Stimulated activated CD4-positive, alpha-beta T cell treated with anti-CD3 and anti-CD28 coated beads, Interleukin-1b, Interleukin-23, amount 100 ng/mL, for 48 hours (primary cell): ENCODE measurements around the gene TNN.

Experiments used
- DNase-seq: peaks from one replicate; pipeline ENCODE4 v3.0.0-alpha.2; 2020

Gene TNN

GRCh38 chr1:175147569-175147968, 79.9 kb downstream of the TNN start:
- no peak for DNase-seq

GRCh38 chr1:175148068-175148467, 80.4 kb downstream of the TNN start:
- DNase-seq: no peak

- no peak for DNase-seq
Observed at GRCh38 chr1:175150596-175151319, 83.1 kb downstream of the TNN start.

GRCh38 chr1:175152006-175152652, 84.5 kb downstream of the TNN start:
- peak; percentile 61 for DNase-seq

GRCh38 chr1:175154629-175155472, 87.2 kb downstream of the TNN start:
- DNase-seq: peak; percentile 68

- no peak for DNase-seq
Observed at GRCh38 chr1:175155473-175155856, 87.8 kb downstream of the TNN start.

GRCh38 chr1:175155936-175156335, 88.3 kb downstream of the TNN start:
- no peak for DNase-seq

- DNase-seq: peak; percentile 32
Observed at GRCh38 chr1:175157200-175157599, 89.6 kb downstream of the TNN start.

- DNase-seq: peak; percentile 21
Observed at GRCh38 chr1:175158170-175158591, 90.5 kb downstream of the TNN start.

- no peak for DNase-seq
Observed at GRCh38 chr1:175162955-175163354, 95.3 kb downstream of the TNN start.

GRCh38 chr1:175163702-175164101, 96.1 kb downstream of the TNN start:
- DNase-seq: no peak

GRCh38 chr1:175164751-175165150, 97.1 kb downstream of the TNN start:
- no peak for DNase-seq

GRCh38 chr1:175166746-175167145, 99.1 kb downstream of the TNN start:
- DNase-seq: no peak

- no peak for DNase-seq
Observed at GRCh38 chr1:175167861-175168260, 100.2 kb downstream of the TNN start.

- no peak for DNase-seq
Observed at GRCh38 chr1:175168782-175169181, 101.1 kb downstream of the TNN start.

- no peak for DNase-seq
Observed at GRCh38 chr1:175169286-175170018, 101.8 kb downstream of the TNN start.

GRCh38 chr1:175171036-175171913, 103.6 kb downstream of the TNN start:
- DNase-seq: no peak

- DNase-seq: no peak
Observed at GRCh38 chr1:175172503-175172902, 104.9 kb downstream of the TNN start.

GRCh38 chr1:175173531-175173930, 105.9 kb downstream of the TNN start:
- DNase-seq: no peak

- no peak for DNase-seq
Observed at GRCh38 chr1:175174309-175175102, 106.9 kb downstream of the TNN start.

GRCh38 chr1:175176246-175176645, 108.6 kb downstream of the TNN start:
- no peak for DNase-seq
